HG03457 (cell line): Measurements from ENCODE around the gene ZNF174.

ENCODE experiments used
- ATAC-seq: cut with Tn5 transposase; IDR thresholded peaks from one replicate; pipeline ENCODE4 v1.9.1; 2021; ENCODE audit warnings: moderate number of reproducible peaks; ENCODE audit not compliant: unreplicated experiment

The ZNF174 gene

GRCh38 chr16:3443108-3444031 lies 42.4 kb downstream of the ZNF174 start, which contains the start of the genes NAA60 and ZNF597:
Gene NAA60 (plus strand): TSS chr16:3443680. CDS start chr16:3476228, 32,548 bp downstream.
Gene ZNF597 (minus strand): TSS chr16:3443504. CDS start chr16:3443153, 351 bp downstream.
- peak; percentile 68 for ATAC-seq

GRCh38 chr16:3444032-3444388 lies 43.0 kb downstream of the ZNF174 start:
- ATAC-seq: peak; percentile 27

GRCh38 chr16:3454093-3454492 lies 53.1 kb downstream of the ZNF174 start:
- no peak for ATAC-seq

- ATAC-seq: no peak
Observed at GRCh38 chr16:3454631-3455147, 53.7 kb downstream of the ZNF174 start.

GRCh38 chr16:3457434-3458252 lies 56.6 kb downstream of the ZNF174 start:
- peak; percentile 42 for ATAC-seq

GRCh38 chr16:3458278-3458851 lies 57.4 kb downstream of the ZNF174 start:
- ATAC-seq: no peak

- peak; percentile 38 for ATAC-seq
Observed at GRCh38 chr16:3458852-3459361, 57.9 kb downstream of the ZNF174 start.
